Measurements from ENCODE around the gene CX3CL1. TPM values are rescaled to one million over a fixed set of nuclear protein-coding genes. Genes with fewer than 3 reads are reported as not detected.

Gene CX3CL1
- total and polyA plus RNA-seq, 10 of the 15 experiments (the other 5 are each of a cell fraction or from before 2014, with no cell fraction given), result 0.03 to 1.2 (median 0.46) TPM

DNA sequence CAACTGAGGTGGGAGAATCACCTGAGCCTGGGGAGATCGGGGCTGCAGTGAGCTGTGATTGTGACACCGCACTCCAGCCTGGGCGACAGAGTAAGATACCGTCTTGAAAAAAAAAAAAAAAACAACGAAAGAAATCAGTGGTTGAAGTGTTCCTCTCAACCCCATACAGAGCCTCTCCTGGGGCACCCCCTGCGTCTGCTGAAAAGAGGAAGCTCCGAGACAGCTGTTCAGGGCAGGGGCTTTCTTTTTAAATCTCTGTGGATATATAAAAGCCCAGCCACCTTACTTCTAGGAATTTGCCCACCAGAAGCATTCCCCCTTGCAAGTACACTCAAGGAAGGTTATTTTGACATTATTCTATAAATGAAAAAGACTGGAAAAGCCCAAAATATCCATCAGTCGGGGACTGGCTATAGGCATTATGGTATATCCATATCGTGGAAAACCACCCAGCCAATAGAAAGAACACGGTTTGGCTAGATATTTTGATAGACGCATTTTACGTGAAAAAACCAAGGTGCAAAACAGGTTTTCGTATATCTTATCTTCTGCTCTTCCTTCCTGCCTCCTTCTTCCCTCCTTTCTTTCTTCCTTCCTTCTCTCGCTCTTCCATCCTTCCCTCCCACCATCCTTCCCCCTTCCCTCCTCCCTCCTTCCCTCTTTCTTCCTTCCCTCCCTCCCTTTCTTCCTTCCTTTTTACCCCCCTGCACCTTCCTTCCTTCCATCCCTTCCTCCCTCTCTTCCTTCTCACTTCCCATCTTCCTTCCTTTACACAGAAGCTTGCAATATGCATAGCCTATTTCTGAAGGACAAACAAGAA is 22.9 kb upstream of the CX3CL1 start (continued):
- TF ChIP-seq, protein P1, sequence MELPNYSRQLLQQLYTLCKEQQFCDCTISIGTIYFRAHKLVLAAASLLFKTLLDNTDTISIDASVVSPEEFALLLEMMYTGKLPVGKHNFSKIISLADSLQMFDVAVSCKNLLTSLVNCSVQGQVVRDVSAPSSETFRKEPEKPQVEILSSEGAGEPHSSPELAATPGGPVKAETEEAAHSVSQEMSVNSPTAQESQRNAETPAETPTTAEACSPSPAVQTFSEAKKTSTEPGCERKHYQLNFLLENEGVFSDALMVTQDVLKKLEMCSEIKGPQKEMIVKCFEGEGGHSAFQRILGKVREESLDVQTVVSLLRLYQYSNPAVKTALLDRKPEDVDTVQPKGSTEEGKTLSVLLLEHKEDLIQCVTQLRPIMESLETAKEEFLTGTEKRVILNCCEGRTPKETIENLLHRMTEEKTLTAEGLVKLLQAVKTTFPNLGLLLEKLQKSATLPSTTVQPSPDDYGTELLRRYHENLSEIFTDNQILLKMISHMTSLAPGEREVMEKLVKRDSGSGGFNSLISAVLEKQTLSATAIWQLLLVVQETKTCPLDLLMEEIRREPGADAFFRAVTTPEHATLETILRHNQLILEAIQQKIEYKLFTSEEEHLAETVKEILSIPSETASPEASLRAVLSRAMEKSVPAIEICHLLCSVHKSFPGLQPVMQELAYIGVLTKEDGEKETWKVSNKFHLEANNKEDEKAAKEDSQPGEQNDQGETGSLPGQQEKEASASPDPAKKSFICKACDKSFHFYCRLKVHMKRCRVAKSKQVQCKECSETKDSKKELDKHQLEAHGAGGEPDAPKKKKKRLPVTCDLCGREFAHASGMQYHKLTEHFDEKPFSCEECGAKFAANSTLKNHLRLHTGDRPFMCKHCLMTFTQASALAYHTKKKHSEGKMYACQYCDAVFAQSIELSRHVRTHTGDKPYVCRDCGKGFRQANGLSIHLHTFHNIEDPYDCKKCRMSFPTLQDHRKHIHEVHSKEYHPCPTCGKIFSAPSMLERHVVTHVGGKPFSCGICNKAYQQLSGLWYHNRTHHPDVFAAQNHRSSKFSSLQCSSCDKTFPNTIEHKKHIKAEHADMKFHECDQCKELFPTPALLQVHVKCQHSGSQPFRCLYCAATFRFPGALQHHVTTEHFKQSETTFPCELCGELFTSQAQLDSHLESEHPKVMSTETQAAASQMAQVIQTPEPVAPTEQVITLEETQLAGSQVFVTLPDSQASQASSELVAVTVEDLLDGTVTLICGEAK (IDR thresholded peaks at IDR 0.05; ENCODE audit: borderline replicate concordance), result no peak
- TF ChIP-seq BCL11A (IDR thresholded peaks at IDR 0.05; ENCODE audit: low read depth, low read length), result peak; percentile 76
- TF ChIP-seq, protein P2, sequence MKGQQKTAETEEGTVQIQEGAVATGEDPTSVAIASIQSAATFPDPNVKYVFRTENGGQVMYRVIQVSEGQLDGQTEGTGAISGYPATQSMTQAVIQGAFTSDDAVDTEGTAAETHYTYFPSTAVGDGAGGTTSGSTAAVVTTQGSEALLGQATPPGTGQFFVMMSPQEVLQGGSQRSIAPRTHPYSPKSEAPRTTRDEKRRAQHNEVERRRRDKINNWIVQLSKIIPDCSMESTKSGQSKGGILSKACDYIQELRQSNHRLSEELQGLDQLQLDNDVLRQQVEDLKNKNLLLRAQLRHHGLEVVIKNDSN (IDR thresholded peaks at IDR 0.05; ENCODE audit: borderline replicate concordance, extremely low read length, insufficient read depth, low read depth, low read length), result no peak
- TF ChIP-seq SMAD1 (IDR thresholded peaks at IDR 0.05; ENCODE audit: low read depth, partially characterized antibody), result no peak
- TF ChIP-seq POLR2A (IDR thresholded peaks at IDR 0.05; ENCODE audit: low read depth, low read length), result no peak
- TF ChIP-seq MYB (IDR thresholded peaks at IDR 0.05; ENCODE audit: borderline replicate concordance, low read depth, low read length), result no peak
- TF ChIP-seq RBBP5 (conservative IDR thresholded peaks at IDR 0.05), result no peak
- TF ChIP-seq, protein P3, sequence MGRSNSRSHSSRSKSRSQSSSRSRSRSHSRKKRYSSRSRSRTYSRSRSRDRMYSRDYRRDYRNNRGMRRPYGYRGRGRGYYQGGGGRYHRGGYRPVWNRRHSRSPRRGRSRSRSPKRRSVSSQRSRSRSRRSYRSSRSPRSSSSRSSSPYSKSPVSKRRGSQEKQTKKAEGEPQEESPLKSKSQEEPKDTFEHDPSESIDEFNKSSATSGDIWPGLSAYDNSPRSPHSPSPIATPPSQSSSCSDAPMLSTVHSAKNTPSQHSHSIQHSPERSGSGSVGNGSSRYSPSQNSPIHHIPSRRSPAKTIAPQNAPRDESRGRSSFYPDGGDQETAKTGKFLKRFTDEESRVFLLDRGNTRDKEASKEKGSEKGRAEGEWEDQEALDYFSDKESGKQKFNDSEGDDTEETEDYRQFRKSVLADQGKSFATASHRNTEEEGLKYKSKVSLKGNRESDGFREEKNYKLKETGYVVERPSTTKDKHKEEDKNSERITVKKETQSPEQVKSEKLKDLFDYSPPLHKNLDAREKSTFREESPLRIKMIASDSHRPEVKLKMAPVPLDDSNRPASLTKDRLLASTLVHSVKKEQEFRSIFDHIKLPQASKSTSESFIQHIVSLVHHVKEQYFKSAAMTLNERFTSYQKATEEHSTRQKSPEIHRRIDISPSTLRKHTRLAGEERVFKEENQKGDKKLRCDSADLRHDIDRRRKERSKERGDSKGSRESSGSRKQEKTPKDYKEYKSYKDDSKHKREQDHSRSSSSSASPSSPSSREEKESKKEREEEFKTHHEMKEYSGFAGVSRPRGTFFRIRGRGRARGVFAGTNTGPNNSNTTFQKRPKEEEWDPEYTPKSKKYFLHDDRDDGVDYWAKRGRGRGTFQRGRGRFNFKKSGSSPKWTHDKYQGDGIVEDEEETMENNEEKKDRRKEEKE (IDR thresholded peaks at IDR 0.05), result no peak
- TF ChIP-seq KAT2A (conservative IDR thresholded peaks at IDR 0.05; ENCODE audit: control insufficient read depth, low read depth, low read length), result no peak
- no peak for TF ChIP-seq ZBED1 (IDR thresholded peaks at IDR 0.05; ENCODE audit: borderline replicate concordance)
- TF ChIP-seq, protein P4, sequence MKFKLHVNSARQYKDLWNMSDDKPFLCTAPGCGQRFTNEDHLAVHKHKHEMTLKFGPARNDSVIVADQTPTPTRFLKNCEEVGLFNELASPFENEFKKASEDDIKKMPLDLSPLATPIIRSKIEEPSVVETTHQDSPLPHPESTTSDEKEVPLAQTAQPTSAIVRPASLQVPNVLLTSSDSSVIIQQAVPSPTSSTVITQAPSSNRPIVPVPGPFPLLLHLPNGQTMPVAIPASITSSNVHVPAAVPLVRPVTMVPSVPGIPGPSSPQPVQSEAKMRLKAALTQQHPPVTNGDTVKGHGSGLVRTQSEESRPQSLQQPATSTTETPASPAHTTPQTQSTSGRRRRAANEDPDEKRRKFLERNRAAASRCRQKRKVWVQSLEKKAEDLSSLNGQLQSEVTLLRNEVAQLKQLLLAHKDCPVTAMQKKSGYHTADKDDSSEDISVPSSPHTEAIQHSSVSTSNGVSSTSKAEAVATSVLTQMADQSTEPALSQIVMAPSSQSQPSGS (IDR thresholded peaks at IDR 0.05; ENCODE audit: low read length), result peak; percentile 66; the same call in 1 of the 2 replicates
- TF ChIP-seq, protein P5, sequence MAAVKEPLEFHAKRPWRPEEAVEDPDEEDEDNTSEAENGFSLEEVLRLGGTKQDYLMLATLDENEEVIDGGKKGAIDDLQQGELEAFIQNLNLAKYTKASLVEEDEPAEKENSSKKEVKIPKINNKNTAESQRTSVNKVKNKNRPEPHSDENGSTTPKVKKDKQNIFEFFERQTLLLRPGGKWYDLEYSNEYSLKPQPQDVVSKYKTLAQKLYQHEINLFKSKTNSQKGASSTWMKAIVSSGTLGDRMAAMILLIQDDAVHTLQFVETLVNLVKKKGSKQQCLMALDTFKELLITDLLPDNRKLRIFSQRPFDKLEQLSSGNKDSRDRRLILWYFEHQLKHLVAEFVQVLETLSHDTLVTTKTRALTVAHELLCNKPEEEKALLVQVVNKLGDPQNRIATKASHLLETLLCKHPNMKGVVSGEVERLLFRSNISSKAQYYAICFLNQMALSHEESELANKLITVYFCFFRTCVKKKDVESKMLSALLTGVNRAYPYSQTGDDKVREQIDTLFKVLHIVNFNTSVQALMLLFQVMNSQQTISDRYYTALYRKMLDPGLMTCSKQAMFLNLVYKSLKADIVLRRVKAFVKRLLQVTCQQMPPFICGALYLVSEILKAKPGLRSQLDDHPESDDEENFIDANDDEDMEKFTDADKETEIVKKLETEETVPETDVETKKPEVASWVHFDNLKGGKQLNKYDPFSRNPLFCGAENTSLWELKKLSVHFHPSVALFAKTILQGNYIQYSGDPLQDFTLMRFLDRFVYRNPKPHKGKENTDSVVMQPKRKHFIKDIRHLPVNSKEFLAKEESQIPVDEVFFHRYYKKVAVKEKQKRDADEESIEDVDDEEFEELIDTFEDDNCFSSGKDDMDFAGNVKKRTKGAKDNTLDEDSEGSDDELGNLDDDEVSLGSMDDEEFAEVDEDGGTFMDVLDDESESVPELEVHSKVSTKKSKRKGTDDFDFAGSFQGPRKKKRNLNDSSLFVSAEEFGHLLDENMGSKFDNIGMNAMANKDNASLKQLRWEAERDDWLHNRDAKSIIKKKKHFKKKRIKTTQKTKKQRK (IDR thresholded peaks at IDR 0.05; ENCODE audit: low read depth, low read length), result no peak
- TF ChIP-seq IKZF2 (IDR thresholded peaks at IDR 0.05), result peak; percentile 66 to 70
- no peak for TF ChIP-seq ZNF207 (IDR thresholded peaks at IDR 0.05; ENCODE audit: borderline replicate concordance)
